Epithelial cell of proximal tubule (primary cell): ENCODE data around the gene MEI1. TPM values are rescaled to one million over a fixed set of nuclear protein-coding genes. Genes with fewer than 3 reads are reported as not detected.

ENCODE experiments used
- DNase-seq: peaks from one replicate; pipeline ENCODE4 v3.0.0-alpha.2; 2011; ENCODE audit warnings: low read depth
- H3K4me3 ChIP-seq: 2 replicates; pipeline ENCODE4 v1.5.1; 2011; ENCODE audit warnings: low read depth, mild to moderate bottlenecking, low read length
- total RNA-seq: library from RNA; depleted of rRNA; stranded (reverse); fragments of >200 nt; gene quantifications from 2 replicates; pipeline ENCODE4 v1.2.3, GENCODE V29; 2015
- TF ChIP-seq, protein P1 (sequence below): conservative IDR thresholded peaks from 2 replicates; pipeline ENCODE4 v1.5.1; 2012; ENCODE audit warnings: low read depth, mild to moderate bottlenecking, low read length

The MEI1 gene
- total RNA-seq, 1 donor from 2014 or later: 0.35 TPM

DNA sequence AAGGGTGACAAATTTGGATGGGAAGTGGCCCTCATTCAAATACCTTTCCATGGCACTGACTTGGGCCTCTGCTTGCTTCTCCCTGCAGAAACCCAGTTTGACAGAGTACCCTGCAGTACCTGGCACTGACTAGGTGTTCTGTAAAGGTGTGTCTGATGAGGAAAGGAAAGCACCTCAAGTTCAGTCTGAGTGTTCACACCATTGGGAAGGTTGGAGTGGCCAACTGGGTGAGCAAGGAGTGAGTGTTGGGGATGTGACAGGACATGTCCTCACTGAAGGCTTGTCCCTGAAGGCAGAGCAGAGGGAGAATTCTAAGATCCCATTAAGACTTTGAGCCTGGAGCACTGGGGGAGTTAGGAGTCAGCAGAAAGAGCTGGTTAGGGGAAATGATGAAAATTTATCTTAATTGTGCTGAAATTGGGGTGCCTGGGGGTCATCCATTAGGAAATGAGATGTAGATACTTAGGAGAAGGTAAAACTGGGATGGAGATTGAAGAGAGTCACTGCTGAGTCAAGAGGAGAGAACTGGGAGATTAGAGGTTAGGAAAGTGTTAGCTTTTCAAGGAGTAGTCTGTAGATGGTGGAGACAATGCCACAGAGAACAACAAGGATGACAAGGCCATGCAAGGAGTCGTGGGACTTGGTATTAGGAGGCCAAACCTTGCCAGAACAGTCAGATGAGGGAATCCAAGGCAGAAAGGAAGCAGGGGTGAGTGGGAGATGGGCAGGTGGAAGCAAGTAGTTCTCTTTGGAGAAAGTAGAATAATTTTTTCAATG is 139.7 kb downstream of the MEI1 start:
- H3K4me3 ChIP-seq: no peak overlapping the region
- DNase-seq: no peak
- TF ChIP-seq, protein P1, sequence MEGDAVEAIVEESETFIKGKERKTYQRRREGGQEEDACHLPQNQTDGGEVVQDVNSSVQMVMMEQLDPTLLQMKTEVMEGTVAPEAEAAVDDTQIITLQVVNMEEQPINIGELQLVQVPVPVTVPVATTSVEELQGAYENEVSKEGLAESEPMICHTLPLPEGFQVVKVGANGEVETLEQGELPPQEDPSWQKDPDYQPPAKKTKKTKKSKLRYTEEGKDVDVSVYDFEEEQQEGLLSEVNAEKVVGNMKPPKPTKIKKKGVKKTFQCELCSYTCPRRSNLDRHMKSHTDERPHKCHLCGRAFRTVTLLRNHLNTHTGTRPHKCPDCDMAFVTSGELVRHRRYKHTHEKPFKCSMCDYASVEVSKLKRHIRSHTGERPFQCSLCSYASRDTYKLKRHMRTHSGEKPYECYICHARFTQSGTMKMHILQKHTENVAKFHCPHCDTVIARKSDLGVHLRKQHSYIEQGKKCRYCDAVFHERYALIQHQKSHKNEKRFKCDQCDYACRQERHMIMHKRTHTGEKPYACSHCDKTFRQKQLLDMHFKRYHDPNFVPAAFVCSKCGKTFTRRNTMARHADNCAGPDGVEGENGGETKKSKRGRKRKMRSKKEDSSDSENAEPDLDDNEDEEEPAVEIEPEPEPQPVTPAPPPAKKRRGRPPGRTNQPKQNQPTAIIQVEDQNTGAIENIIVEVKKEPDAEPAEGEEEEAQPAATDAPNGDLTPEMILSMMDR: no peak

- TF ChIP-seq, protein P1: no peak
- no peak for DNase-seq
- no peak overlapping the region for H3K4me3 ChIP-seq
Observed at GRCh38 chr22:41840216-41840615, 140.9 kb downstream of the MEI1 start.

DNA sequence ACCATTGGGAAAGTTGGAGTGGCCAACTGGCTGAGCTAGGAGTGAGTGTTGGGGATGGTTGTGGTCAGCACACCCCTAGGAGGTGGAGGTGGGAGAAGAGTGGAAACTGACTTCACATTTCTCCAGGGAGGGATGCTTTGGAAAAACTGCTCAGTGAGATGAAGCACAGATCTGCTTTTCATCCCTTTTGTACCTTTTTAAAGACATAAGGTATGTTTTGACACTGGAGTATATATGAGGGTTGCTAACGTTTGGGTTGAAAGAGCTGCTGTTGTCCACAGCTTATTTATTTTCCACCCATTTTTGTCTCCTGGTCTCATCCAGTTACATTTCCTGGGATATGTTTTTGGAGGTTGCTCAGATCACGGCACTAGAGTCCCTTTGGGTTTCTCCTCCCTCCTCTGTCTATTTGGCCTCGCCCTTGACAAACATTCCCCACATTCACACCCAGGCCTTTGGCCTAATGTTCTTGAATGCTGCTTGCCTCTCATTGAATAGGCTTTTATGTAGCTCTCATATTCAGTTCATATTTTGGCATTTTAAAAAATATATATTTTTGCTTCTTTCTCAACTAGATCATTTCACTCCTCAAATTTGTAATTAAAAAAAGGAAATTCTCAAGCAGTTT is 141.9 kb downstream of the MEI1 start:
- DNase-seq: no peak
- TF ChIP-seq, protein P1: no peak
- no peak overlapping the region for H3K4me3 ChIP-seq

DNA sequence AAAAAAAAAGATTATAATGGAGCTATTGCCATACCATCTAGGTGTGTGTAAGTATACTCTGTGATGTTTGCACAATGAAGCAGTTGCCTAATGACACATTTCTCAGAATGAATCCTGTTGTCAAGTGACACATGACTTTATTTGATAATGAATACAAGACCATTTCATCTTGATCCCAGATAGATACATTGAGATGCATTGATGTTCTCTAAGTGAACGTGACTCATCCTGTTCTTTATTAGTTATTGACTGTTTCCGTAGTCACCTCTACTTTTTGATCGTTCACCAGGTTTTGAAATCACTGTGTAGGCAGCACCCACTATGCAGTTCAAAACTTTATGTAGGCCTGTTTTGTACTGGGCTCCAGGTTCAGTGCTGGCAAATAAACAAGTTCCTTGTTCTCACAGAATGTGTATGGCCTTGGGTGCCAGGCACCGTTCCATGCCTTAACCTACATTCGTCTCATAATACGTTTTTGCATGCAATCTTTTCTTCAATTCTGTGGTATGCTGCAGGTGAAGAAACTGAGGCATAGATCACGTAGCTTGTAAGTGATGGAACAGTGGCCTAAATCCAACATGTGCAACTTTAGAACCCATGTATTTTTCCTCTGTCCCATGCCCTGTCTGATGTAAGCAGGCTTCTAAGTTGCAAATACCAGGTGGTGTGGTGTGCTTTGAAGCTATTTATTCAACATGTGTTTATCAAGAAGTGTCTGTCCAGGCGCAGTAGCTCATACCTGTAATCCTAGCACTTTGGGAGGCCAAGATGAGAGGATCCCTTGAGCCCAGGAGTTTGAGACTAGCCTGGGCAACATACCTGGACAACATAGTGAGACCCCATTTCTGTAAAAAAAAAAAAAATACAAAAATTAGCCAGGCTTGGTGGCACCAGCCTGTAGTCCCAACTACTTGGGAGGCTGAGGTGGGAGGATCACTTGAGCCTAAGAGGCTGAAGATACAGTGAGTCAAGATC is 144.0 kb downstream of the MEI1 start:
- DNase-seq: no peak
- no peak overlapping the region for H3K4me3 ChIP-seq
- TF ChIP-seq, protein P1: no peak

DNA sequence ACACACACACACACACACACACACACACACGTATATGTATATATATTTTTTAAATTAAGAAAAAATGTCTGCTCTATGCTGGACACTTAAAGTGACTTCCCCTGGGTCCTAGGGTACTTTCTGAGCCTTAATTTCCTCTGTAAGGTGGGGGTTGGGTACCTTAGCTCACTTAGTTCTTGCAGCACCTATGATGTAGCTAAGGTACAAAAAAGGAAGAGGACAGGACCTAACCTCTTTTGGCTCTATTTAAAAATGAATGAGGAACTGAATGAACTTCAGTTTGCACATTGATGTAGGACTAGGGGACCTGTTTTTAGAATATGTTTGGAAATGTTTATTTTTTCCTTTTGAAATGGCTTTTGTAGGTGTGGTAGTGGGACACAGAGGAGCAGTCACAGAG is 144.7 kb downstream of the MEI1 start:
- TF ChIP-seq, protein P1: no peak
- H3K4me3 ChIP-seq: no peak overlapping the region
- no peak for DNase-seq

DNA sequence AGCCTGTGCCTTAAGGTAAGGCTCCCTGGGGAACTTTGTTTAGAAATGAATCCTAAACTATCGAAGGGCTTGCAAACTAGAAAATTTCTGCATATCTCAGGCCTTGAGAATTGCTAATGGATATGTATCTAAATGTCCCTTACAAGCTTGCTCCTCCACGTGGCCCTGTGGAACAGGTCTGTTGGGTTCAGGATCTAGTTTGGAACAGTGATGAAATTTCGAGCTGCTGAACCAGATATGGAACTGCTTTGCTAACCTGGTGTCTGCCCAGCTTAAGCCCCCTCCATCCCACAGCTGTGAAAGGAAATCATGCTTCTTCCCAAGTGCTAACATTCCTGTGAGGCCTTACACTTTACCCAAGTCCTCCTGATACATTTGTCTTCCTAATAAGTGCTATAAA is 145.2 kb downstream of the MEI1 start:
- TF ChIP-seq, protein P1: no peak

More for the DNA sequence above, 145.2 kb downstream of the MEI1 start:
- H3K4me3 ChIP-seq: no peak overlapping the region
- no peak for DNase-seq
